HG03039 (cell line): ENCODE results near the gene LIMK2.
"Not testable (repeated sequence)": the region's sequence is repeated elsewhere in the genome, so short reads cannot be mapped to it uniquely, and the experiment has no call there.

Experiments used
- ATAC-seq: cut with Tn5 transposase; IDR thresholded peaks from one replicate; pipeline ENCODE4 v1.9.1; 2021; ENCODE audit warnings: mild to moderate bottlenecking, moderate library complexity; ENCODE audit not compliant: unreplicated experiment

LIMK2 gene

GRCh38 chr22:31241936-31242335 lies 29.8 kb downstream of the LIMK2 start:
- no peak for ATAC-seq

GRCh38 chr22:31243339-31244045 lies 31.4 kb downstream of the LIMK2 start:
- no peak for ATAC-seq

GRCh38 chr22:31244046-31244942 lies 32.2 kb downstream of the LIMK2 start:
- no peak for ATAC-seq

GRCh38 chr22:31244943-31245451 lies 32.9 kb downstream of the LIMK2 start:
- ATAC-seq = no peak

- not testable (repeated sequence) for ATAC-seq
These were observed 33.9 kb downstream of the LIMK2 start for GRCh38 chr22:31245998-31246397.

- ATAC-seq = no peak
These were observed 34.6 kb downstream of the LIMK2 start for GRCh38 chr22:31246687-31247086.

GRCh38 chr22:31247726-31248125 lies 35.6 kb downstream of the LIMK2 start:
- ATAC-seq = no peak

GRCh38 chr22:31248138-31248745 lies 36.1 kb downstream of the LIMK2 start:
- no peak for ATAC-seq

- no peak for ATAC-seq
These were observed 37.2 kb downstream of the LIMK2 start for GRCh38 chr22:31248965-31249958.

GRCh38 chr22:31250740-31251600 lies 38.9 kb downstream of the LIMK2 start:
- no peak for ATAC-seq

GRCh38 chr22:31253949-31254348 lies 41.9 kb downstream of the LIMK2 start:
- ATAC-seq = no peak

- no peak for ATAC-seq
These were observed 47.8 kb downstream of the LIMK2 start for GRCh38 chr22:31259798-31260473.

GRCh38 chr22:31260474-31260856 lies 48.4 kb downstream of the LIMK2 start:
- ATAC-seq = no peak

- ATAC-seq = no peak
These were observed 50.4 kb downstream of the LIMK2 start for GRCh38 chr22:31262312-31263133.

GRCh38 chr22:31263896-31264640 lies 52.0 kb downstream of the LIMK2 start:
- ATAC-seq = no peak

GRCh38 chr22:31268281-31268680 lies 56.2 kb downstream of the LIMK2 start:
- no peak for ATAC-seq

- ATAC-seq = no peak
These were observed 57.9 kb downstream of the LIMK2 start for GRCh38 chr22:31269892-31270579.
